NCI-H1436 treated with DMSO at 0.1 percent for 48 hours (cell line): Measurements from ENCODE around the gene MPRIP.
"Not testable (repeated sequence)": the region's sequence is repeated elsewhere in the genome, so short reads cannot be mapped to it uniquely, and the experiment has no call there.

Experiments used
- DNase-seq: peaks from one replicate; lab custom pipeline; 2025; lab: John Stamatoyannopoulos, UW

Gene MPRIP

GRCh38 chr17:17042384-17042736, at the start of gene MPRIP:
MPRIP (plus strand) TSS chr17:17042457; CDS start chr17:17042849, 392 bp downstream.
- no peak for DNase-seq

- DNase-seq: no peak
Observed at GRCh38 chr17:16994631-16995030, 47.6 kb upstream of the MPRIP start.

- no peak for DNase-seq
Observed at GRCh38 chr17:16995930-16996329, 46.3 kb upstream of the MPRIP start.

- DNase-seq: not testable (repeated sequence)
Observed at GRCh38 chr17:16996726-16997125, 45.5 kb upstream of the MPRIP start.

- DNase-seq: no peak
Observed at GRCh38 chr17:16997514-16998429, 44.5 kb upstream of the MPRIP start.

GRCh38 chr17:16999931-17000625, 42.2 kb upstream of the MPRIP start:
- no peak for DNase-seq

- no peak for DNase-seq
Observed at GRCh38 chr17:17001076-17001777, 41.0 kb upstream of the MPRIP start.

- DNase-seq: peak; percentile 24
Observed at GRCh38 chr17:17001874-17002520, 40.3 kb upstream of the MPRIP start.

GRCh38 chr17:17002731-17003715, 39.2 kb upstream of the MPRIP start:
- not testable (repeated sequence) for DNase-seq

- no peak for DNase-seq
Observed at GRCh38 chr17:17004251-17004996, 37.8 kb upstream of the MPRIP start.

- DNase-seq: not testable (repeated sequence)
Observed at GRCh38 chr17:17004997-17005614, 37.2 kb upstream of the MPRIP start.

GRCh38 chr17:17007891-17008290, 34.4 kb upstream of the MPRIP start:
- not testable (repeated sequence) for DNase-seq

- not testable (repeated sequence) for DNase-seq
Observed at GRCh38 chr17:17008621-17009397, 33.4 kb upstream of the MPRIP start.

GRCh38 chr17:17009972-17010371, 32.3 kb upstream of the MPRIP start:
- not testable (repeated sequence) for DNase-seq

- not testable (repeated sequence) for DNase-seq
Observed at GRCh38 chr17:17010545-17011034, 31.7 kb upstream of the MPRIP start.

- not testable (repeated sequence) for DNase-seq
Observed at GRCh38 chr17:17011043-17011907, 31.0 kb upstream of the MPRIP start.
